Measurements from ENCODE around the gene AMZ1. TPM values are rescaled to one million over a fixed set of nuclear protein-coding genes. Genes with fewer than 3 reads are reported as not detected.

Gene AMZ1
- total and polyA plus RNA-seq, 2 experiments from 2014 or later: 3.4 to 5.9 TPM

DNA sequence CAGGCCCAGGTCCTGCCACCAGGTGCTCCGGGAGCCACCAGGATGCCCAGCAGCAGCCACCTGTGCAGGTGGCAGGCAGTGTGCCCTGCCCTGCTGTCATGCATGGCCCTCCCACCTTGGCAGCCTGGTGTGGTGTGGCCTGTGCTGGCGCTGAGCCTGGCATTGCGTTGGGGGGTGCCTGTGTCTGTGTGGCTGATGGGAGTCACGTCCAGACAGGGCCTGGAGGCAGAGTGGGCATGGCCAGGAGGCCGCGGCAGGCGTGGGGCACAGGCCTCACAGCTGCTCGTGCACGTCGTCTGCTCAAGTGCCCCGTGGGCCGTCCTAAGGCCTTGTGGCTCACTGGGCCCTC is 47.5 kb upstream of the AMZ1 start:
- H3K79me2 ChIP-seq (ENCODE audit: insufficient read depth): peaks cover 53% of the 10 kb centered on the region
- peak overlapping the region; percentile 55 for H3K4me2 ChIP-seq (ENCODE audit: unreplicated experiment)
- H3K27me3 ChIP-seq (replicated peaks; ENCODE audit: insufficient read depth): no peaks in the 10 kb centered on the region
- H3K36me3 ChIP-seq (ENCODE audit: low read depth): no peaks in the 10 kb centered on the region
- peak overlapping the region; percentile 82; the same call in 1 of the 2 replicates for H3K9ac ChIP-seq
- H3K27ac ChIP-seq: peak overlapping the region; percentile 96; the same call in 1 of the 2 replicates
- H3K9me2 ChIP-seq (ENCODE audit: insufficient read depth): no peaks in the 10 kb centered on the region
- H3F3A ChIP-seq (ENCODE audit: insufficient read depth): 0 out of 2 replicates have a peak, but pooled peaks cover 5% of the 10 kb centered on the region
- in situ Hi-C loops (cut with MboI): no loop called here
- no peak overlapping the region for H2AFZ ChIP-seq
- no peak overlapping the region for H3K4me3 ChIP-seq
- no peaks in the 10 kb centered on the region for H4K20me1 ChIP-seq (ENCODE audit: insufficient read depth)
- no peaks in the 10 kb centered on the region for H3K9me3 ChIP-seq (ENCODE audit: low read depth)
- WGBS, 2 experiments (ENCODE audit: low coverage in 1 of 2, low lambda C conversion rate in 2 of 2, missing lambda C conversion rate in 2 of 2): 85 to 95% methylated on average over 4 to 11 of the region's 12 CpGs
- no peak for DNase-seq
- TF ChIP-seq EZH2 (IDR thresholded peaks at IDR 0.05; ENCODE audit: insufficient read depth, poor library complexity, severe bottlenecking) (no peak), EZH2phosphoT487 (IDR thresholded peaks at IDR 0.05; ENCODE audit: insufficient read depth, low read depth) (no peak)
- peaks cover 40% of the 10 kb centered on the region for H3K4me1 ChIP-seq (ENCODE audit: insufficient read depth)

DNA sequence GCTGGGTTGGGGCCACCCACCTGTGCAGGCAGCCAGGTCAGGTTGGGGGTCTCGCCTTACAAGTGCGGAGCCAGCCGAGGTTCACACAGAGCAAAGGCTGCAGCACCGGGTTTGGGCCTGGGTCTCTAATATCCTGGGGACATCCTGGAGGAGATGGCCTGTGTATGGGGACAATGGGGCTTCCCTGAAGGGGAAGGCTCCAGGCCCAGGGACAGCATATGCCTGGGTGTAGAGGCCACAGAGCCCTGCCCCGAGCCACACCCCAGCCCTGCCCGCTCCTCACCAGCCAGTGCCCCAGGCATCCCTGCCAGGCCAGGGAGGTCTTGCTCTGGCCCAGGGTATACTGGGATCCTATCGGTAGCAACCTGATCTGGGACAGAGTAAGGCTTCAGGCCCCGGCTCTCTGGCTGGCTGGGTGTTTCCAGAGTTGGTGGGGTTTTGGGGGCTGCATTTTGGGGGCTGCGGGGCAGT is 47.1 kb upstream of the AMZ1 start:
- H3K4me1 ChIP-seq (ENCODE audit: insufficient read depth): peaks cover 40% of the 10 kb centered on the region
- in situ Hi-C loops (cut with MboI): no loop called here
- H3K9me2 ChIP-seq (ENCODE audit: insufficient read depth): no peaks in the 10 kb centered on the region
- no peaks in the 10 kb centered on the region for H4K20me1 ChIP-seq (ENCODE audit: insufficient read depth)
- peak overlapping the region; percentile 30; the same call in 1 of the 2 replicates for H2AFZ ChIP-seq
- H3K4me2 ChIP-seq (ENCODE audit: unreplicated experiment): peak overlapping the region; percentile 55
- WGBS, 2 experiments (ENCODE audit: low coverage in 1 of 2, low lambda C conversion rate in 2 of 2, missing lambda C conversion rate in 2 of 2): 36 to 51% methylated on average over 8 to 9 of the region's 9 CpGs
- H3K9ac ChIP-seq: peak overlapping the region; percentile 82
- no peak for DNase-seq
- TF ChIP-seq EZH2 (IDR thresholded peaks at IDR 0.05; ENCODE audit: insufficient read depth, poor library complexity, severe bottlenecking): no peak
- no peak for TF ChIP-seq EZH2phosphoT487 (IDR thresholded peaks at IDR 0.05; ENCODE audit: insufficient read depth, low read depth)
- H3K27ac ChIP-seq: peak overlapping the region; percentile 96
- peaks cover 49% of the 10 kb centered on the region for H3K79me2 ChIP-seq (ENCODE audit: insufficient read depth)
- H3K27me3 ChIP-seq (replicated peaks; ENCODE audit: insufficient read depth): no peaks in the 10 kb centered on the region
- peak overlapping the region; percentile 30 for H3K4me3 ChIP-seq
- H3K9me3 ChIP-seq (ENCODE audit: low read depth): no peaks in the 10 kb centered on the region
- H3K36me3 ChIP-seq (ENCODE audit: low read depth): no peaks in the 10 kb centered on the region
- 0 out of 2 replicates have a peak, but pooled peaks cover 5% of the 10 kb centered on the region for H3F3A ChIP-seq (ENCODE audit: insufficient read depth)

DNA sequence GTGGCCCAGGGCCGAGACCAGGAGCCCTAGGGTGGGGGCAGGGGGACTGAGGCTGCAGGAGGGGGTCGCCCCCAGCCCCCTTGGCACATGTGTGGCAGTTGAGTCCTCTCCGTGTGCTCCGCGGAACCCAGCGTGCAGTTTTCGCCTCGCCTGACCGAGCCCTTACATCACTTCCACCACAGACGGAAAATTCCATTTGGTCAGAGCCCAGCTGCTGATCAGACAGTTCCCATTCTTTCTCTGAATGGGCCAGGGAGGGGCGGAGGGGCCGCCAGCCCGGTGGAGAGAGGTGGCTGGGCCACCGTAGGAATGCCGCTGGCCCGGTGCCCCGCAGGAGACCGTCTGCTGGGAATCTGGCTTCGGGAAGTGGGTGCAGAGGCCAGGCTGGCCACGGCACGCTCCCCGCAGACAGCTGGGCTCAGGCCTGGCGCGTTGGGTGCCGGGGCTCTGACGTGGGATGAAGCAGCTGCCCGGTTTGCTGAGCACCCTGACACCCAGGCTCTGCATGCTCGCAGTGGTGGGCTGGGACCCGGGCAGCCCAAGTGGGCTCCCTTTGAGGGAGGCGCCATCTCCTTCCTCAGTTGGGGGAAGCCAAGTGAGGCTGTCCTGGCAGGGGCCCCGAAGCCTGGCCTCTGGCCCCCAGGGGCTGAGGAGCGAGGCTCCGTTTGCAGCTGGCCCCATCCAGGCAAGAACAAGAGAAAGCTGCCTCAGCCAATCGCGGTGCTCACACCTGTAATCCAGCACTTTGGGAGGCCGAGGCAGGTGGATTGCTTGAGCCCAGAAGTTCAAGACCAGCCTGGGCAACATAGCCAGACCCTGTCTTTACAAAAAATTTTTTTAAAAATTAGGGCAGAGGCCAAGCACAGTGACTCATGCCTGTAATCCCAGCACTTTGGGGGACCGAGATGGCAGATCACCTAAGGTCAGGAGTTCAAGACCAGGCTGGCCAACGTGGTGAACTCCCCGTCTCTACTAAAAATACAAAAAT is 46.3 kb upstream of the AMZ1 start:
- H3K79me2 ChIP-seq (ENCODE audit: insufficient read depth): peaks cover 41% of the 10 kb centered on the region
- peak overlapping the region; percentile 30 for H3K4me3 ChIP-seq

DNA sequence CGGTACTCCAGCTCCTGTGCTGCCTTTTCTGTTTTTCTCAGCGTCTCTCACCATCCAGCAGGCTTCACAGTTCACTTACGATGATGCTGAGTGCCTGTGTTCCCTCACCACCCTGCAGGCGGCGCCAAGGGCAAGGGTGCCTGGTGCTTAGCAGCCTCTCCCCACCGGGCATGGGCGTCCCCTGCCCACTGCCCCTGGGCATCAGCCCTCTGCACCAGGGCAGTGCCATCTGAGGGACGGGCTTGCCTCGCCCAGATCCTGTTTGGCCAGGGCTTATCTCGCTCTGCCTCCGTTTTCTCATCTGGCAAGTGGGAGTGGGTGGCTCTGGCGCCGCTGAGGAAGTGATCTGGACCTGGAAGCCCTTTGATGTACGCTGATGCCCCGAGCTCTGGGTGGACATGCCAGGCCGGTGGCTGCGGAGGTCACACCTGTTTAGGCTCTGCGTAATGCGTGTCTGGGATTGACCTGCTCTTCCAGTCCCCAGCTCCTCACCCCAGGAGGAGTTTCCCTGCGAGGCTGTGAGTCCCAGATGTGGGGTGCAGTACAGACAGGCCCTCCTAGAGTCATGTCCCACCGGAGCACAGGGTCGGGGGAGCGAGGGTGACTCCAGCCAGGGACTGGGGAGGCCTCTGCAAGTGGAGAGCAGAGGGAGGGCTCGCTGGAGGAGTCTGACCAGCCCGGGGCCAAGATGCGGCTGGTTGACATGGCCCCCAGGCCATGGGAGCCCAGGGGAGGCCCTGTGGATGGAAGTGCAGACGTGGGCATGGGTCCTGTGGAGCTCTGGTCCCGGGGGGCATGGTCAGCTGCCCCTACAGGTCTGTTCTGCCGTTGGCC is 44.4 kb upstream of the AMZ1 start:
- DNase-seq: no peak
- Histone ChIP-seq H3K9me2 (ENCODE audit: insufficient read depth) (no peaks in the 10 kb centered on the region), H3K9ac (no peak overlapping the region), H3K4me1 (ENCODE audit: insufficient read depth) (peaks cover 29% of the 10 kb centered on the region), H3K4me3 (no peak overlapping the region), H3K4me2 (ENCODE audit: unreplicated experiment) (no peak overlapping the region), H3K36me3 (ENCODE audit: low read depth) (no peaks in the 10 kb centered on the region), H4K20me1 (ENCODE audit: insufficient read depth) (no peaks in the 10 kb centered on the region), H3K27me3 (replicated peaks; ENCODE audit: insufficient read depth) (no peaks in the 10 kb centered on the region), H3F3A (ENCODE audit: insufficient read depth) (0 out of 2 replicates have a peak, but pooled peaks cover 5% of the 10 kb centered on the region), H3K79me2 (ENCODE audit: insufficient read depth) (peaks cover 22% of the 10 kb centered on the region), H3K27ac (no peak overlapping the region), H3K9me3 (ENCODE audit: low read depth) (no peaks in the 10 kb centered on the region), H2AFZ (no peak overlapping the region)
- TF ChIP-seq EZH2 (IDR thresholded peaks at IDR 0.05; ENCODE audit: insufficient read depth, poor library complexity, severe bottlenecking) (no peak), EZH2phosphoT487 (IDR thresholded peaks at IDR 0.05; ENCODE audit: insufficient read depth, low read depth) (no peak)
- 91% methylated on average over 29 of the region's 29 CpGs for WGBS, 2 experiments (ENCODE audit: low coverage in 1 of 2, low lambda C conversion rate in 2 of 2, missing lambda C conversion rate in 2 of 2)
- in situ Hi-C loops (cut with MboI): no loop called here

More for the DNA sequence above, 46.3 kb upstream of the AMZ1 start:
- Histone ChIP-seq H2AFZ (peak overlapping the region; percentile 30; the same call in 1 of the 2 replicates), H3K4me1 (ENCODE audit: insufficient read depth) (peaks cover 40% of the 10 kb centered on the region), H4K20me1 (ENCODE audit: insufficient read depth) (no peaks in the 10 kb centered on the region), H3K9ac (peak overlapping the region; percentile 82), H3K9me3 (ENCODE audit: low read depth) (no peaks in the 10 kb centered on the region), H3K9me2 (ENCODE audit: insufficient read depth) (no peaks in the 10 kb centered on the region), H3K4me2 (ENCODE audit: unreplicated experiment) (peak overlapping the region; percentile 55), H3F3A (ENCODE audit: insufficient read depth) (0 out of 2 replicates have a peak, but pooled peaks cover 5% of the 10 kb centered on the region), H3K36me3 (ENCODE audit: low read depth) (no peaks in the 10 kb centered on the region), H3K27ac (peak overlapping the region; percentile 96), H3K27me3 (replicated peaks; ENCODE audit: insufficient read depth) (no peaks in the 10 kb centered on the region)
- DNase-seq: peak; percentile 95
- 16 to 19% methylated on average over 36 to 38 of the region's 39 CpGs for WGBS, 2 experiments (ENCODE audit: low coverage in 1 of 2, low lambda C conversion rate in 2 of 2, missing lambda C conversion rate in 2 of 2)
- TF ChIP-seq EZH2 (IDR thresholded peaks at IDR 0.05; ENCODE audit: insufficient read depth, poor library complexity, severe bottlenecking) (no peak), EZH2phosphoT487 (IDR thresholded peaks at IDR 0.05; ENCODE audit: insufficient read depth, low read depth) (no peak)
- in situ Hi-C loops (cut with MboI): no loop called here
